ENCODE data around the gene POLR1H. TPM values are rescaled to one million over a fixed set of nuclear protein-coding genes. Genes with fewer than 3 reads are reported as not detected.

POLR1H gene
- total RNA-seq, 2 experiments from 2014 or later = 53.0 to 58.1 TPM

GRCh38 chr6:30075094-30075789 lies 14.2 kb downstream of the POLR1H start, which contains the start of gene RNF39:
Gene RNF39 (minus strand): TSS chr6:30075769. CDS start chr6:30075585, 184 bp downstream.
- Mint-ChIP-seq H3K36me3 (ENCODE audit: low read depth) (peaks cover 6% of the 10 kb centered on the region), H3K27me3 (peaks cover 58% of the 10 kb centered on the region), H3K9me3 (no peaks in the 10 kb centered on the region), H3K4me1 (ENCODE audit: low read depth) (peaks cover 30% of the 10 kb centered on the region), H3K27ac (no peak within 1 kb of the TSS), H3K4me3 (peak within 1 kb of the TSS; percentile 42)
- no peak for TF ChIP-seq CTCF (IDR thresholded peaks at IDR 0.05)
- POLR2A ChIA-PET = no interaction called here
- intact Hi-C loops (cut with micrococcal nuclease) = no loop called here
- DNase-seq = no peak
- ATAC-seq = no peak
- CTCF ChIA-PET = interaction anchor here (1.6 to 1.8 kb wide), 2 partner anchors 27 to 56 kb away, joined by 7 to 11 read pairs; no protein-coding TSS in a partner anchor

GRCh38 chr6:30075790-30076732 lies 15.0 kb downstream of the POLR1H start:
- CTCF ChIA-PET = interaction anchor here (0.6 to 1.6 kb wide), 4 partner anchors 8 to 422 kb away, joined by 3 to 11 read pairs (median 4); partner anchors contain the start of gene PPP1R11
- Mint-ChIP-seq H3K4me3 (peak overlapping the region; percentile 42), H3K36me3 (ENCODE audit: low read depth) (peaks cover 2% of the 10 kb centered on the region), H3K27ac (no peak overlapping the region), H3K27me3 (peaks cover 55% of the 10 kb centered on the region), H3K4me1 (ENCODE audit: low read depth) (peaks cover 26% of the 10 kb centered on the region), H3K9me3 (no peaks in the 10 kb centered on the region)
- ATAC-seq = no peak
- intact Hi-C loops (cut with micrococcal nuclease) = no loop called here
- TF ChIP-seq CTCF (IDR thresholded peaks at IDR 0.05) = peak; percentile 57
- peak; percentile 40 for DNase-seq
- POLR2A ChIA-PET = no interaction called here

GRCh38 chr6:30077218-30077617 lies 16.2 kb downstream of the POLR1H start:
- peaks cover 26% of the 10 kb centered on the region for H3K4me1 Mint-ChIP-seq (ENCODE audit: low read depth)
- no peaks in the 10 kb centered on the region for H3K9me3 Mint-ChIP-seq
- intact Hi-C loops (cut with micrococcal nuclease) = no loop called here
- peaks cover 49% of the 10 kb centered on the region for H3K27me3 Mint-ChIP-seq
- no peaks in the 10 kb centered on the region for H3K36me3 Mint-ChIP-seq (ENCODE audit: low read depth)
- TF ChIP-seq CTCF (IDR thresholded peaks at IDR 0.05) = no peak
- ATAC-seq (no peak), DNase-seq (no peak)
- H3K27ac Mint-ChIP-seq = no peak overlapping the region
- CTCF ChIA-PET = interaction anchor here (1.3 to 2.3 kb wide), 3 partner anchors 10 to 54 kb away, joined by 3 to 9 read pairs (median 3); partner anchors contain the start of gene PPP1R11
- H3K4me3 Mint-ChIP-seq = no peak overlapping the region
- POLR2A ChIA-PET = interaction anchor here (1.4 kb wide), 1 partner anchor 11 kb away, joined by 5 read pairs; the partner anchor contains the start of gene PPP1R11

GRCh38 chr6:30087876-30088275 lies 26.8 kb downstream of the POLR1H start:
- Mint-ChIP-seq H3K36me3 (ENCODE audit: low read depth) (no peaks in the 10 kb centered on the region), H3K4me1 (ENCODE audit: low read depth) (no peaks in the 10 kb centered on the region), H3K27me3 (peaks cover 41% of the 10 kb centered on the region), H3K9me3 (no peaks in the 10 kb centered on the region), H3K27ac (no peak overlapping the region), H3K4me3 (no peak overlapping the region)
- intact Hi-C loops (cut with micrococcal nuclease) = no loop called here
- no peak for DNase-seq
- ChIA-PET POLR2A (interaction anchor here (1.0 kb wide), 1 partner anchor 65 kb away, joined by 4 read pairs; no protein-coding TSS in a partner anchor), CTCF (interaction anchor here (1.0 to 3.9 kb wide), 4 partner anchors 10 to 43 kb away, joined by 3 to 19 read pairs (median 5); no protein-coding TSS in a partner anchor)
- no peak for ATAC-seq
- TF ChIP-seq CTCF (IDR thresholded peaks at IDR 0.05) = no peak

Measured in activated CD8-positive, alpha-beta T cell treated with anti-CD3 and anti-CD28 coated beads for 36 hours (primary cell).